HG02885 (cell line): ENCODE results near the gene NSUN3.
A peak's percentile ranks its signal among the peaks of the same experiment; 100 is the strongest.
"Not testable (repeated sequence)": the region's sequence is repeated elsewhere in the genome, so short reads cannot be mapped to it uniquely, and the experiment has no call there.

Experiments used
- ATAC-seq: cut with Tn5 transposase; IDR thresholded peaks from one replicate; pipeline ENCODE4 v1.9.1; 2021; ENCODE audit warnings: mild to moderate bottlenecking; ENCODE audit not compliant: unreplicated experiment, poor library complexity

NSUN3 gene

GRCh38 chr3:94066506-94067500 lies 3.9 kb downstream of the NSUN3 start:
- no peak for ATAC-seq

- no peak for ATAC-seq
Measured at GRCh38 chr3:94069194-94069813, 6.4 kb downstream of the NSUN3 start.

GRCh38 chr3:94070341-94070911 lies 7.6 kb downstream of the NSUN3 start:
- ATAC-seq, result peak; percentile 42

GRCh38 chr3:94071713-94072284 lies 8.9 kb downstream of the NSUN3 start:
- ATAC-seq, result peak; percentile 73

DNA sequence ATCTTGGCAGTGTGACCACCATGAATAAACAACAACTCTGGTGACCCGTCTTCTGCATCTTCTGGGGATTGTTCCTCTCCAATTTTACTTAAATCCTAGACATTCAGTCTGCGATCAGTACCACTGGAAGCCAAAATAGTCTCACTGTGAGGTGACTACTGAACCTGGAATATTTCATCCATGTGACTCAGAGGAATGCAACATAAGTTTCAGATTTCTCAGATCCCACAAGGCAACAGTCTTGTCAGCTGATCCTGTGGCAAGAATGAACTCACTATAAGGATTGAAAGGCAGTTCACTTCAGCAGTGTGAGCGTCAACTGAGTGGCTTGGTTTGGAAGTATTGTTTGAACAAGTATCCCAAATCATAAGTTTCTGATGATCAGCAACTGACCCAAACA lies 13.2 kb downstream of the NSUN3 start:
- no peak for ATAC-seq

DNA sequence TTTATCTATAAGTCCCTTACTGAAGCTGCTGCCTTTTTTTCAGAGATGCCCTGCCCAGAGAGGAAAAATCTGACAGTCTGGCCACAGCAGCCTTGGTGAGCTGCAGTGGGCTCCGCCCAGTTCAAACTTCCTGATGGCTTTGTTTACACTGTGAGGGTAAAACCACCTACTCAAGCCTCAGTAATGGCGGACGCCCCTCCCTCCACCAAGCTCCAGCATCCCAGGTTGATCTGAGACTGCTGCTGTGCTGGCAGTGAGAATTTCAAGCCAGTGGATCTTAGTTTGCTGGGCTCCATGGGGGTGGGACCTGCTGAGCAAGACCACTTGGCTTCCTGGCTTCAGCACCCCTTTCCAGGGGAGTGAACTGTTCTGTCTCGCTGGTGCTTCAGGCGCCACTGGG lies 17.7 kb downstream of the NSUN3 start:
- not testable (repeated sequence) for ATAC-seq

GRCh38 chr3:94081884-94082283 lies 19.0 kb downstream of the NSUN3 start:
- ATAC-seq, result no peak

- ATAC-seq, result no peak
Measured at GRCh38 chr3:94082391-94082937, 19.6 kb downstream of the NSUN3 start.

GRCh38 chr3:94083261-94083660 lies 20.4 kb downstream of the NSUN3 start:
- peak; percentile 86 for ATAC-seq

DNA sequence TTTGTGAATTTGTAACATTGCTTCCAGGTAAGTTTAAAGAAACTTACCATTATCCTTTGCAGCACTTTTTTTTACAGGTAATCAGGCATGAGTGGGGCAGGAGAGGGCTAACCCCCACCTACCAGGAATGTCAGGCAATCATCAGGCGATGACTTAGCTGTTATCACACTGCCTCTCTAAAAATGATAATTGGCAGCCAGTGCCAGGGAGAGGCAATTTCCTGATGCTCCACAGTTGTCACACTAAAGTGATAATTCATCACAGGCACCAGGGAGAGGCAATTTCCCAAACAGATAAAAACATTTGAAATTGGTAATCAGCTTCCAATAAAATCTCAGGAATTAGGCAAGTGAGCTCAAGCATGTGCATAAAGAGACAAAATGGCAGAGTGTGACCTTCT lies 26.3 kb downstream of the NSUN3 start:
- no peak for ATAC-seq

GRCh38 chr3:94092086-94092485 lies 29.2 kb downstream of the NSUN3 start:
- ATAC-seq, result no peak

DNA sequence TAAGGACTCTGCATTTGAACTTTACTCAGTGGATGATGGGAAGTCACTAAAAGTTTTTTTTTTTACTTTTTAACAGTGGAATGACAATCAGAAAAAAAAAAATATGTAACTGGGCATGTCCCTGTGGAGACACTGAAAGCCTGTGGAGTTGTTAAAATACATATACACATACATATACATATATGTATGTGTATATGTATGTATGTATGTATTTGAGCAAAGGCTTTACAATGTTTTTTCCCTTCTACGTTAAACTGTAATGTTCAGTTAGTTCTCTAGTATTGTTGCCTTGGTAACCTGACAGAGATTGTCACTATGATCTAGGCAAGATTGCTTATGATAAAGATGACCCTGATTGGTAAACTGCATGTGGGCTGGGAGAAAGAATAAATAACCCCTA lies 30.3 kb downstream of the NSUN3 start:
- no peak for ATAC-seq

DNA sequence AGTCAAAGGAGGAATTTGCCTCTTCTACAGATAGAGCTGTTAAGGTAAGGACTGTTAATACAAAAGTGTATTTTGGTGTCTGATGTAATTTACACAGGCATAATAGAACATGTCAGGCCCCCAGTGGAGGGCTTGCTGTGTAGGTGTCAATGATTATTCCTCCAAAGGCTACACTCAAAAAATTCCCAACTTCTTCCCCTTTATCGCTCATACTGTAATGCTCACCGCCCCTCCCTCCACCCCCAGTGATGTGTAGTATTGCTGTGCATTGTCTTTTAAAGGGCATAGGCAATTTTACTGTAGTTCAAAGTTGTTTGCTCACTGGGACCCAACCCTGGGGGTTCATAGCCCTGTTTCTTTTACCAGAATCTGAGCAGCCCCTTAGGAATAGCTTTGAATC lies 32.2 kb downstream of the NSUN3 start:
- ATAC-seq, result no peak

DNA sequence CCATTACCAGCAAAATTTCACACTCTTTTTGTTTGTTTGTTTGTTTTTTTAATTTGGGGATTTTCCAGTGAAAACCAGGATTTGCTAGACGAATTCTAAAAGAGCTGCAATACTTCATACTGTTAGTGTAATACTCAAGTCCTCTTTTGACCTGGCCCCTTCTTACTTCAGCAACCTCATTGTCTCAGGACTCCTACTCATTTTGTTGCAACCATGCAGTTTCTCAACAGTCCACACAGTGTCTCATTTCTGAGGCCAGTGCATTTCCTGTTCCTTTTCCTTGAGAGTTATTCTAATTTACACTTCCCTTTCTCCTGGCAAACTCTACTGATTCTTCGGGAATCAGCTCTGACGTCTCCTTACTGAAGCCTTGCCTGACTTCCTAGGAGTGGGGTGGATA lies 35.6 kb downstream of the NSUN3 start:
- ATAC-seq, result no peak

DNA sequence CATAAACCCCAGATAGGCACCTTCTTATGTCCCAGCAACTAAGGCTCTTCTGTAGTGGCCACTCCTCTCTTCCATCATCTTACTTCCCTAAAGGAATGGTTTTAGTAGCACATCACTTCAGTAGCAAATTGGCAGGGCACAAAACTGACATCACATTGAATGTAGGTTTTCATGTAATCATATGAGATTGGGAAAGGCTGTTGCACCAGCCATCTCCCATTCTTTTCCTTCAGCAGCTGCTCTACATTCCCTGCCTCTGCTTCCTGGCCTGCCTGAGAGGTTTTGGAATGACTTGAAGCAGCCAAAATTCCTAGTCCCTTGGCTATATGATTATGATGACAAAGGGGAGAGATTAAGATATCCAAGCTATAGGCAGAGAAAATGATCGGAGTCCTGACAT lies 36.5 kb downstream of the NSUN3 start:
- no peak for ATAC-seq

DNA sequence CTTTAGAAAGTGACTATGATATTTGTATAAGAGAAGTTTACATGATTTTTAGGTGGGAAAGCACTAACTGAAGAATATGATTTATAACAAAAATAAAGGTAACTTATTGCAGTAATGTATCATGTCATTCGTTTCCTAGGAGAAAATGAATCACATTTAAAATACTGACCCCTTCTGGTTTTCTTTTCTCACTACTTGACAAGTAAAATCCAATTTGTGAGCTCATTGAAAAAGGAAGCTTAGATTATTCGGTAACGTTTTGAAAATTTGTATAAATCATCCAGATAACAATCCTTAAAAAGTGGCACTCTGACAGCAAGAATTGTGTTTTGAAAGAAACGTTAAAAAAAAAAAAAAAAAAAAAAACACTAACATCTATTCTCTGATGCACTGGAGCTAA lies 39.0 kb downstream of the NSUN3 start:
- no peak for ATAC-seq

DNA sequence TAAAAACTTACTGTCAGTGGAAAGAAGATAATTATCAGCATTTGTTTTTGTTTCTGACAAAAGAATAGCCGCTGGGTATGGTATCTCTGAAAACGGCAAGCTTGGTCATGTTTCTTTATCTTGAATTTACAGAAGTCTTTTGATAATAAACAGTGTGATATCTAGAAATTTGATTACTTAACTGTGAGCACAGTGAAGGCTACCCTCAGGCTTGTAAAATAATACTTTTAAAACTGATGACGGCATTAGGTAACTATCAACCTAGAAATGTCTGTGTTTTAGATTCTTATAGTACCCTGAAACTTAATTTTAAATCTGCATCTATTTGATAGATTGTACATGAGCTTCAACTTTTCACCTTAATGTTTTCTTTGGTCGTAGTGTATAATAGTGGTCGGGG lies 43.4 kb downstream of the NSUN3 start:
- ATAC-seq, result no peak

GRCh38 chr3:94110232-94110631 lies 47.4 kb downstream of the NSUN3 start:
- ATAC-seq, result not testable (repeated sequence)

DNA sequence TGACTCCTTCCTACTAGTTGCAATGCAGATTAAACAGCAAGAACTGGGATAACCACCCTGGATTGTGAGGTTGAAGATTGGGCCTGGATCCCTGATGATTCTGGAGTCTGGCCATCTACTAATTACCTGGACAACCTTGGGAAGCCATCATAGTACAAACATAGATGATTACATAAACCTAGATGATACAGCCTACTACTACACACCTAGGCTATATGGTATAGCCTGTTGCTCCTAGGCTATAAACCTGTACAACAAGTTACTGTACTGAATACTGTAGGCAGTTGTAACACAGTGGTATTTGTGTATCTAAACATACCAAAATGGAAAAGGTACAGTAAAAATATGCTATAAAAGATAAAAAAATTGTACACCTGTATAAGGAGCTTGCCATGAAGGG lies 48.0 kb downstream of the NSUN3 start:
- ATAC-seq, result no peak

DNA sequence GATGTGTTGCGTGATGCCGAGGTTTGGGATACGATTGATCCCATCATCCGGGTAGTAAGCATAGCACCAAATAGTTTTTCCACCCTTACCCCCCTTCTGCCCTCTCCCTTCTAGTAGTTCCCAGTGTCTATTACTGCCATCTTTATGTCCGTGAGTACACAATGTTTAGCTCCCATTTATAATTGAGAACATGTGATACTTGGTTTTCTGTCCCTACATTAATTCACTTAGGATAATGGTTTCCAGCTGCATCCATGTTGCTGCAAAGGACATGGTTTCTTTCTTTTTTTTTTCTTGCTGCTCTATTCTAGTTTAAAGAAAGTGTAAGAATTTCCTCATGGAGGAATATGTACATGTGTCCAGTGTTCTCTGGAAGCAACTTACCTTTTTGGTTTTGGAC lies 51.8 kb downstream of the NSUN3 start:
- ATAC-seq, result no peak

GRCh38 chr3:94115482-94115881 lies 52.6 kb downstream of the NSUN3 start:
- no peak for ATAC-seq
